OCI-LY7 (cell line): Measurements from ENCODE around the gene ROS1.

Experiments
- CTCF ChIP-seq: fragments of 200-600 bp; sonication (generic); conservative IDR thresholded peaks from 2 replicates; pipeline ENCODE4 v1.5.1; 2014; ENCODE audit warnings: mild to moderate bottlenecking, antibody characterized with exemption, low read length, moderate library complexity, mixed read lengths
- EZH2phosphoT487 ChIP-seq: fragments of 200-600 bp; sonication (generic); IDR thresholded peaks from 2 replicates; pipeline ENCODE4 v1.6.1; 2018; ENCODE audit warnings: low read depth, borderline replicate concordance, mild to moderate bottlenecking, mixed run types, antibody characterized with exemption, low read length, moderate library complexity, mixed read lengths

- no peak for TF ChIP-seq CTCF
- TF ChIP-seq EZH2phosphoT487: no peak
These were observed 150.0 kb downstream of the ROS1 start for GRCh38 chr6:117275711-117276110.
